Measurements from ENCODE around the gene TXNL4A. TPM values are rescaled to one million over a fixed set of nuclear protein-coding genes. Genes with fewer than 3 reads are reported as not detected.

The TXNL4A gene
- total RNA-seq, 2 donors from 2014 or later: 97.2 to 143 TPM

GRCh38 chr18:79924814-79925731 lies 63.3 kb downstream of the TXNL4A start:
- H3K27me3 Mint-ChIP-seq: no peaks in the 10 kb centered on the region
- no peak overlapping the region for H3K27ac Mint-ChIP-seq
- H3K4me1 Mint-ChIP-seq (ENCODE audit: low read depth in 2 of 2): peaks cover 5 to 6% of the 10 kb centered on the region in 2 donors
- peaks cover 11% of the 10 kb centered on the region for H3K9me3 Mint-ChIP-seq
- ATAC-seq: no peak
- no peak for DNase-seq (ENCODE audit: low spot score)
- peaks cover 15% of the 10 kb centered on the region for H3K36me3 Mint-ChIP-seq
- H3K4me3 Mint-ChIP-seq: no peak overlapping the region

- Mint-ChIP-seq H3K27me3 (no peaks in the 10 kb centered on the region), H3K36me3 (peaks cover 4% of the 10 kb centered on the region), H3K27ac (no peak overlapping the region), H3K9me3 (peaks cover 3% of the 10 kb centered on the region), H3K4me1 (ENCODE audit: low read depth in 2 of 2) (peaks cover 4 to 5% of the 10 kb centered on the region in 2 donors), H3K4me3 (no peak overlapping the region)
- DNase-seq (ENCODE audit: low spot score) (no peak), ATAC-seq (no peak)
These were observed 64.3 kb downstream of the TXNL4A start for GRCh38 chr18:79923896-79924585.

GRCh38 chr18:79922971-79923411 lies 65.4 kb downstream of the TXNL4A start:
- no peak overlapping the region for H3K4me3 Mint-ChIP-seq
- no peaks in the 10 kb centered on the region for H3K27me3 Mint-ChIP-seq
- DNase-seq (ENCODE audit: low spot score) (no peak), ATAC-seq (no peak)
- H3K36me3 Mint-ChIP-seq: no peaks in the 10 kb centered on the region
- peaks cover 0 to 4% of the 10 kb centered on the region in 2 donors for H3K4me1 Mint-ChIP-seq (ENCODE audit: low read depth in 2 of 2)
- no peak overlapping the region for H3K27ac Mint-ChIP-seq
- no peaks in the 10 kb centered on the region for H3K9me3 Mint-ChIP-seq

- no peaks in the 10 kb centered on the region for H3K27me3 Mint-ChIP-seq
- ATAC-seq: no peak
- peaks cover 0 to 5% of the 10 kb centered on the region in 2 donors for H3K4me1 Mint-ChIP-seq (ENCODE audit: low read depth in 2 of 2)
- H3K4me3 Mint-ChIP-seq: no peak overlapping the region
- no peak for DNase-seq (ENCODE audit: low spot score)
- H3K9me3 Mint-ChIP-seq: no peaks in the 10 kb centered on the region
- no peak overlapping the region for H3K27ac Mint-ChIP-seq
- no peaks in the 10 kb centered on the region for H3K36me3 Mint-ChIP-seq
These were observed 66.1 kb downstream of the TXNL4A start for GRCh38 chr18:79921984-79922965.

Other genes starting within 250 kb of the TXNL4A start
- gene KCNG2, start 190.6 kb downstream of the TXNL4A start, total RNA-seq: not detected
- 10 to 100 TPM; 23.8 to 28.1 TPM for gene SLC66A2, start 36.9 kb downstream of the TXNL4A start, total RNA-seq
- 1 to 10 TPM; 1.2 to 6.2 TPM for gene HSBP1L1, start 23.9 kb downstream of the TXNL4A start, total RNA-seq
- 10 to 100 TPM; 23.0 to 47.3 TPM for gene RBFA, start 45.9 kb upstream of the TXNL4A start, total RNA-seq
- 10 to 100 TPM; 23.1 to 28.8 TPM for gene ADNP2, start 120.7 kb upstream of the TXNL4A start, total RNA-seq

All from natural killer cell treated with Interleukin-12 subunit alpha and Interleukin-12 subunit beta and Interleukin-15 and Interleukin-18, amount 100 ng/mL, for 72 hours (primary cell).